K562 (cell line): ENCODE measurements around the gene TCIRG1. TPM values are rescaled to one million over a fixed set of nuclear protein-coding genes. Genes with fewer than 3 reads are reported as not detected.

Experiments used
- CBX3 ChIP-seq, 2 experiments: IDR thresholded peaks; 1 replicate in 1 of 2; 2 replicates in 1 of 2; pipeline ENCODE4 v1.6.1; 2012; ENCODE audit warnings: inconsistent platforms in 2 of 2, low read length in 2 of 2, borderline replicate concordance in 1 of 2, control low read depth in 1 of 2
- HES1 ChIP-seq: fragments of 450-650 bp; IDR thresholded peaks from 2 replicates; pipeline ENCODE4 v1.6.1; 2016; ENCODE audit warnings: low read depth, mild to moderate bottlenecking, moderate library complexity
- HMGXB4 ChIP-seq: sonication (generic); formaldehyde crosslinking; IDR thresholded peaks from 2 replicates; pipeline ENCODE4 v1.8.1; 2023; ENCODE audit warnings: mild to moderate bottlenecking, missing genetic modification reagents
- JUND ChIP-seq, 2 experiments: IDR thresholded peaks; 2 replicates in 1 of 2; 3 replicates in 1 of 2; pipeline ENCODE4 v1.6.1; 2011; ENCODE audit warnings: borderline replicate concordance in 2 of 2, low read depth in 2 of 2, low read length in 2 of 2, improper control_type of control experiment in 1 of 2, missing biosample characterization in 1 of 2, missing genetic modification characterization in 1 of 2, missing genetic modification reagents in 1 of 2
- KDM1A ChIP-seq, 2 experiments: fragments of 450-650 bp; IDR thresholded peaks; 2 replicates each; pipeline ENCODE4 v1.6.1; 2016; ENCODE audit warnings: mild to moderate bottlenecking in 2 of 2
- MYNN ChIP-seq, 2 experiments: sonication (generic); formaldehyde crosslinking in 1 of 2; IDR thresholded peaks; 2 replicates each; pipeline versions ENCODE4 v1.5.0 to v1.6.1; 2016 to 2020; ENCODE audit warnings: antibody characterized with exemption in 1 of 2, missing genetic modification reagents in 1 of 2
- NFATC3 ChIP-seq: fragments of 450-650 bp; IDR thresholded peaks from 2 replicates; pipeline ENCODE4 v1.6.1; 2017; ENCODE audit warnings: mild to moderate bottlenecking
- NFXL1 ChIP-seq: fragments of 450-650 bp; formaldehyde crosslinking; IDR thresholded peaks from 2 replicates; pipeline ENCODE4 v1.4.0; 2021; ENCODE audit warnings: mild to moderate bottlenecking
- NR4A1 ChIP-seq, 2 experiments: fragments of 250-450 bp in 1 of 2; fragments of 450-650 bp in 1 of 2; sonication (Bioruptor Pico) in 1 of 2; IDR thresholded peaks; 2 replicates each; pipeline versions ENCODE4 v1.4.0 to v1.6.1; 2016 to 2020; ENCODE audit warnings: mild to moderate bottlenecking in 2 of 2, missing compliant biosample characterization in 1 of 2, missing genetic modification characterization in 1 of 2, moderate library complexity in 1 of 2
- POLR3A ChIP-seq: IDR thresholded peaks from 2 replicates; pipeline ENCODE4 v1.6.1; 2011; ENCODE audit warnings: borderline replicate concordance, mild to moderate bottlenecking, moderate library complexity; ENCODE audit not compliant: insufficient read length, insufficient read depth; ENCODE audit errors: extremely low read depth
- ZNF318 ChIP-seq, 2 experiments: fragments of 450-650 bp; IDR thresholded peaks; 2 replicates each; pipeline ENCODE4 v1.6.1; 2016; ENCODE audit warnings: mild to moderate bottlenecking in 2 of 2, borderline replicate concordance in 1 of 2, low read depth in 1 of 2, moderate library complexity in 1 of 2
- ZNF384 ChIP-seq: IDR thresholded peaks from 2 replicates; pipeline ENCODE4 v1.6.1; 2012; ENCODE audit warnings: low read depth, low read length, improper control_type of control experiment
- ZNF707 ChIP-seq: fragments of 250-450 bp; sonication (Bioruptor Pico); conservative IDR thresholded peaks from 2 replicates; pipeline ENCODE4 v1.8.0; 2022; ENCODE audit warnings: inconsistent platforms, mild to moderate bottlenecking, moderate library complexity
- polyA plus RNA-seq, 8 experiments: library from polyadenylated mRNA; depleted of rRNA in 4 of 8; stranded (reverse) in 5 of 8; unstranded in 3 of 8; fragments of >200 nt; fragmentation: Nextera tagmentation in 2 of 8; fragmentation: Illumina TruSeq in 1 of 8; extraction: Ambion mirVana in 2 of 8; extraction: Trizol in 1 of 8; gene quantifications; 2 replicates each; pipeline versions ENCODE4 v1.2.1 to v1.2.3, GENCODE V29; 2011 to 2014; ENCODE audit warnings: inconsistent platforms in 1 of 8, missing spikeins in 1 of 8
- total RNA-seq, 7 experiments: library from RNA; depleted of rRNA in 6 of 7; stranded (reverse); fragments of >200 nt in 6 of 7; fragmentation: Illumina TruSeq in 2 of 7; extraction: Trizol in 2 of 7; gene quantifications; 2 replicates each; pipeline versions ENCODE4 v1.2.1 to v1.2.3, GENCODE V29; 2011 to 2021; ENCODE audit warnings: low replicate concordance in 1 of 7

The TCIRG1 gene
- total and polyA plus RNA-seq, 9 of the 15 experiments (the other 6 are each of a cell fraction or from before 2014, with no cell fraction given), result 0.49 to 143 (median 24.4) TPM

- TF ChIP-seq NR4A1 (CRISPR knock-in tag; IDR thresholded peaks at IDR 0.05) (no peak), NR4A1 (tag; IDR thresholded peaks at IDR 0.05) (no peak), MYNN (IDR thresholded peaks at IDR 0.05) (peak; percentile 98), MYNN (CRISPR knock-in tag; IDR thresholded peaks at IDR 0.05) (no peak), ZNF318 (IDR thresholded peaks at IDR 0.05; ENCODE audit: borderline replicate concordance in 1 of 2, low read depth in 1 of 2) (no peak), NFATC3 (no peak), ZNF707 (CRISPR knock-in tag) (no peak), POLR3A (no peak), ZNF384 (no peak), HES1 (no peak), KDM1A (IDR thresholded peaks at IDR 0.05) (peak; percentile 67 to 70; a peak in 3 of 4 replicates), HMGXB4 (CRISPR knock-in tag) (no peak), JUND (IDR thresholded peaks at IDR 0.05; ENCODE audit: borderline replicate concordance, low read depth, low read length) (no peak), JUND (tag; IDR thresholded peaks at IDR 0.05; ENCODE audit: borderline replicate concordance, low read depth, low read length) (no peak; the same call in 2 of the 3 replicates), CBX3 (IDR thresholded peaks at IDR 0.05; ENCODE audit: borderline replicate concordance in 1 of 2, low read length in 2 of 2) (peak in 1 of 2 experiments; percentile 73; a peak in 2 of 3 replicates), NFXL1 (CRISPR knock-in tag) (no peak)
Measured at GRCh38 chr11:68099474-68100405, 60.9 kb downstream of the TCIRG1 start (continued).
